Neural cell (in vitro differentiated cells): ENCODE data around the gene LYPD4. TPM values are rescaled to one million over a fixed set of nuclear protein-coding genes. Genes with fewer than 3 reads are reported as not detected.
A peak's percentile ranks its signal among the peaks of the same experiment; 100 is the strongest.

Experiments used
- H2AFZ ChIP-seq: fragments of 200-600, 300-800 bp; sonication (generic), shearing (Covaris generic); 2 replicates; pipeline ENCODE4 v1.6.0; 2014; ENCODE audit warnings: low read depth, mild to moderate bottlenecking, antibody characterized with exemption, low read length, moderate library complexity
- H3F3A ChIP-seq: fragments of 200-600 bp; shearing (Covaris generic); 2 replicates; pipeline ENCODE4 v1.6.1; 2016; ENCODE audit warnings: mild to moderate bottlenecking, moderate library complexity, mixed read lengths, antibody characterized with exemption, low read length; ENCODE audit not compliant: insufficient read depth, poor library complexity, severe bottlenecking
- H3K27ac ChIP-seq: fragments of 200-600, 300-800 bp; sonication (generic), shearing (Covaris generic); 2 replicates; pipeline ENCODE4 v1.5.1; 2014; ENCODE audit warnings: mild to moderate bottlenecking, low read length, moderate library complexity
- H3K27me3 ChIP-seq: fragments of 300-800, 200-600 bp; sonication (generic), shearing (Covaris generic); 2 replicates; pipeline ENCODE4 v1.6.0; 2014; ENCODE audit warnings: mild to moderate bottlenecking, low read depth, low read length, moderate library complexity; ENCODE audit not compliant: insufficient read depth
- H3K36me3 ChIP-seq: fragments of 300-800, 200-600 bp; sonication (generic), shearing (Covaris generic); 2 replicates; pipeline ENCODE4 v1.5.1; 2014; ENCODE audit warnings: mild to moderate bottlenecking, antibody characterized with exemption, low read length, moderate library complexity; ENCODE audit not compliant: insufficient read depth
- H3K4me2 ChIP-seq: fragments of 300-800, 200-600 bp; sonication (generic), shearing (Covaris generic); 2 replicates; pipeline ENCODE4 v1.6.0; 2014; ENCODE audit warnings: mild to moderate bottlenecking, low read length
- H3K4me3 ChIP-seq: fragments of 300-800, 200-600 bp; sonication (generic), shearing (Covaris generic); 2 replicates; pipeline ENCODE4 v1.5.1; 2014; ENCODE audit warnings: mild to moderate bottlenecking, low read length, moderate library complexity
- H3K79me2 ChIP-seq: fragments of 200-600 bp; shearing (Covaris generic); replicated peaks from 2 replicates; pipeline ENCODE4 v1.6.0; 2014; ENCODE audit warnings: mild to moderate bottlenecking, low read length, moderate library complexity; ENCODE audit not compliant: insufficient read depth
- H3K9ac ChIP-seq: fragments of 300-800, 200-600 bp; sonication (generic), shearing (Covaris generic); 2 replicates; pipeline ENCODE4 v1.6.1; 2016; ENCODE audit warnings: mild to moderate bottlenecking, low read length, mixed read lengths
- H3K9me2 ChIP-seq: fragments of 200-600 bp; shearing (Covaris generic); 2 replicates; pipeline ENCODE4 v1.6.1; 2016; ENCODE audit warnings: mild to moderate bottlenecking, low read length, mixed read lengths; ENCODE audit not compliant: insufficient read depth
- H3K9me3 ChIP-seq: fragments of 200-600, 300-800 bp; sonication (generic), shearing (Covaris generic); 2 replicates; pipeline ENCODE4 v1.6.1; 2016; ENCODE audit warnings: mild to moderate bottlenecking, mixed run types, low read length, moderate library complexity, mixed read lengths
- H4K20me1 ChIP-seq: fragments of 200-600 bp; shearing (Covaris generic); 2 replicates; pipeline ENCODE4 v1.6.1; 2016; ENCODE audit warnings: mild to moderate bottlenecking, mixed run types; ENCODE audit not compliant: insufficient read depth
- CTCF ChIP-seq: fragments of 450-650 bp; IDR thresholded peaks from 2 replicates; pipeline ENCODE4 v1.5.1; 2014; ENCODE audit warnings: antibody characterized with exemption, mild to moderate bottlenecking, moderate library complexity; ENCODE audit not compliant: poor library complexity, severe bottlenecking
- EP300 ChIP-seq: fragments of 450-650 bp; conservative IDR thresholded peaks from 2 replicates; pipeline ENCODE4 v1.6.1; 2014; ENCODE audit warnings: antibody characterized with exemption, mild to moderate bottlenecking, moderate library complexity; ENCODE audit not compliant: poor library complexity, severe bottlenecking
- EZH2 ChIP-seq: fragments of 200-600, 300-800 bp; shearing (Covaris generic), sonication (generic); IDR thresholded peaks from 2 replicates; pipeline ENCODE4 v1.6.1; 2014; ENCODE audit warnings: antibody characterized with exemption, low read length, borderline replicate concordance, mild to moderate bottlenecking; ENCODE audit not compliant: insufficient read depth, poor library complexity, severe bottlenecking
- MXI1 ChIP-seq: fragments of 450-650 bp; conservative IDR thresholded peaks from 2 replicates; pipeline ENCODE4 v1.6.1; 2014; ENCODE audit warnings: antibody characterized with exemption, mild to moderate bottlenecking; ENCODE audit not compliant: poor library complexity, severe bottlenecking
- POLR2AphosphoS5 ChIP-seq: IDR thresholded peaks from 2 replicates; pipeline ENCODE4 v1.6.1; 2012
- RAD21 ChIP-seq: fragments of 450-650 bp; conservative IDR thresholded peaks from 2 replicates; pipeline ENCODE4 v1.6.1; 2014; ENCODE audit warnings: antibody characterized with exemption, mild to moderate bottlenecking, moderate library complexity
- REST ChIP-seq: IDR thresholded peaks from 2 replicates; pipeline ENCODE4 v1.6.1; 2012; ENCODE audit warnings: borderline replicate concordance
- SMC3 ChIP-seq: fragments of 450-650 bp; conservative IDR thresholded peaks from 2 replicates; pipeline ENCODE4 v1.6.1; 2014; ENCODE audit warnings: antibody characterized with exemption, mild to moderate bottlenecking, moderate library complexity; ENCODE audit not compliant: poor library complexity
- TAF1 ChIP-seq: IDR thresholded peaks from 2 replicates; pipeline ENCODE4 v1.6.1; 2012; ENCODE audit warnings: low read depth
- polyA plus RNA-seq: library from polyadenylated mRNA; depleted of rRNA; stranded (reverse); fragments of >200 nt; gene quantifications from 2 replicates; pipeline ENCODE4 v1.2.3, GENCODE V29; 2014

Gene LYPD4
- polyA plus RNA-seq, 1 donor from 2014 or later: not detected

GRCh38 chr19:41859618-41860418, 15.3 kb upstream of the LYPD4 start, which contains the start of gene RPS19:
Gene RPS19 (plus strand): TSS chr19:41860255. CDS start chr19:41860775, 520 bp downstream.
- TF ChIP-seq MXI1 (peak; percentile 97), EP300 (peak; percentile 89), TAF1 (peak; percentile 95), POLR2AphosphoS5 (peak; percentile 91), CTCF (peak; percentile 88), EZH2 (no peak), REST (peak; percentile 77), SMC3 (peak; percentile 61), RAD21 (peak; percentile 50)
- Histone ChIP-seq H3K9me3 (no peaks in the 10 kb centered on the region), H3K9me2 (no peaks in the 10 kb centered on the region), H2AFZ (peak within 1 kb of the TSS; percentile 82), H3F3A (peaks cover 2% of the 10 kb centered on the region), H3K79me2 (peaks cover 32% of the 10 kb centered on the region), H3K27ac (peak within 1 kb of the TSS; percentile 98), H3K4me3 (peak within 1 kb of the TSS; percentile 95), H3K4me2 (peak within 1 kb of the TSS; percentile 84), H4K20me1 (no peaks in the 10 kb centered on the region), H3K36me3 (peaks cover 4% of the 10 kb centered on the region), H3K9ac (peak within 1 kb of the TSS; percentile 89), H3K27me3 (no peaks in the 10 kb centered on the region)

GRCh38 chr19:41859213-41859617, 14.7 kb upstream of the LYPD4 start:
- no peak for TF ChIP-seq RAD21
- TF ChIP-seq EZH2: no peak
- no peak for TF ChIP-seq REST
- no peak for TF ChIP-seq EP300
- no peak for TF ChIP-seq MXI1
- Histone ChIP-seq H3F3A (peaks cover 2% of the 10 kb centered on the region), H3K9me2 (no peaks in the 10 kb centered on the region), H3K9me3 (no peaks in the 10 kb centered on the region), H2AFZ (no peak overlapping the region), H3K4me2 (peak overlapping the region; percentile 52), H3K27me3 (no peaks in the 10 kb centered on the region), H3K9ac (no peak overlapping the region), H3K79me2 (peaks cover 26% of the 10 kb centered on the region), H4K20me1 (no peaks in the 10 kb centered on the region), H3K36me3 (peaks cover 4% of the 10 kb centered on the region), H3K27ac (no peak overlapping the region), H3K4me3 (peak overlapping the region; percentile 95)
